NCI-H2227 (cell line): ENCODE results near the gene TRAM2.

Experiments used
- DNase-seq: peaks from one replicate; lab custom pipeline; 2025; ENCODE audit not compliant: unreplicated experiment; lab: John Stamatoyannopoulos, UW

Gene TRAM2, protein sequence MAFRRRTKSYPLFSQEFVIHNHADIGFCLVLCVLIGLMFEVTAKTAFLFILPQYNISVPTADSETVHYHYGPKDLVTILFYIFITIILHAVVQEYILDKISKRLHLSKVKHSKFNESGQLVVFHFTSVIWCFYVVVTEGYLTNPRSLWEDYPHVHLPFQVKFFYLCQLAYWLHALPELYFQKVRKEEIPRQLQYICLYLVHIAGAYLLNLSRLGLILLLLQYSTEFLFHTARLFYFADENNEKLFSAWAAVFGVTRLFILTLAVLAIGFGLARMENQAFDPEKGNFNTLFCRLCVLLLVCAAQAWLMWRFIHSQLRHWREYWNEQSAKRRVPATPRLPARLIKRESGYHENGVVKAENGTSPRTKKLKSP

GRCh38 chr6:52577022-52577777 is at the start of gene TRAM2:
Gene TRAM2, minus strand, starts transcription at chr6:52577060. Its CDS starts 145 bp downstream, at chr6:52576915.
- peak; percentile 88 for DNase-seq

GRCh38 chr6:52622810-52623209 is 46.0 kb upstream of the TRAM2 start:
- no peak for DNase-seq

DNA sequence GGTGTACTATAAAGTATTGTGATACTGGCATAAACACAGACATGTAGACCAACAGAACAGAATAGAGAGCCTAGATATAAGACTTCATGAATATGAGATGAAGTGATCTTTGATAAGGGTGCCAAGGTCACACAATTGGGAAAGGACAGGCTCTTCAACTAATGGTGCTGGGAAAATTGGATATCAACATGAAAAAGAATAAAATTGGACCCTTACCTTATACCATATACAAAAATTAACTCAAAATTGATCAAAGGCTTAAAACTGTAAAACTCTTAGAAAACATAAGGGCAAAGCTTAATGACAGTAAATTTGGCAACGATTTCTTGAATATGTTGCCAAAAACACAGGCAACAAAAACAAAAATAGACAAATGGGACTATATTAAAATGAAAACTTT is 44.8 kb upstream of the TRAM2 start:
- DNase-seq, result no peak

DNA sequence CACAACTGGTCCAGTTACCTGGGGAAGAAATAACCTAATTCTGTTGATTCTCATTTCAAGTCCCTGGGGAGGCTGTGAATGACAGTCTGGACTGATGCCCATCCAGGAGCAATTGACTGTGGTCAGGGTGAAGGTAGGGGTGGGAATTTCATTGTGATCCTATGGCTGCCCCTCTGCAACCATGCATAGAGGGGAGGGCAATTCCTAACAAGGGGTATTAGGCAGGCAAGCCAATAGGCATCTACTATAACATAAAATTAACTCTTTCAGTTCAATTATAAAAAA is 44.0 kb upstream of the TRAM2 start:
- no peak for DNase-seq

- DNase-seq, result no peak
Measured at GRCh38 chr6:52620055-52620905, 43.4 kb upstream of the TRAM2 start.

DNA sequence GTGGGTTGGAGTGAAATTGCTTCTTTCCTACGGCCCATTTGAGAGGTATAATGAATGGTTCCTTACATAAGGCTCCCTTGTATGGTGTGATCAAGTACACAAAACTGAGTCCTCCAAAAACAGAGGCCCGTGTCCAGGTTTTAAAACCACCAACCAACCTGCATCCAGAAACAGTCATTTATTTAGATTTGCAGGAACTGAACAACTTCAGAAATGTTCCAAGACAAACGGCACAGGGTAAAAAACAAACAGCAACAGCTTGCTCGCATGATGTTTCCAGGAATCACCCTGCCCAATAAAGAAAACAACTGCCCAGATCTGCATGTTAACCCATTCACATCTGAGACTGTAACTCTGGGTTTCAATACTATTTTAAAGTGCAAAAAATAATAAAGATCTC is 40.2 kb upstream of the TRAM2 start:
- DNase-seq, result no peak

DNA sequence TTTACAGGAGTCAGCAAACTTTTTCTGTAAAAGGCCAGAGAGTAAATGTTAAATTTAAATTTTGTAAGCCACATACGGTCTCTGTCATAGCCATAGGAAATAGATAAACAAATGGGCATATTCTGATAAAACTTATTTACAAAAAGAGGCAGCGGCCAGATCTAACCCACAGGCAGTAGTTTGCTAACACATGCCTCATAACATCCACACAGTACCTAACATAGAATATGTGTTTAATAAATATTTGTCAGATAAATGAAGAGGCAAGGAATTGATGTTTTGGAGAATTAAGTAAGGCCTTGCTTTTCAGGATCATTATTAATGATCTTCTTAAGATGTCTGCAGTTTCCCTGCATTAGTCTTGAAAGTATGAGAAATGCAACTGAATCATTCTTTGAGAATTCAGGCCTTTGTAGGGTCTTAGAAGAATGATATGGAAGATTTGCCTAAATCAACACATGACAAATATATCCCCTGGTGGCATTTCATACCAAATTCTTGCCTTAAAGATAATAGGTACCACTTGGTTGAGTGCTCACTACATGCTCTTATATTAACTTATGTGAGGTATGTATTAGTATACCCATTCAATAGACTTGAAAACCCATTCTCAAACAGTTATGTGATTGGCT is 39.3 kb upstream of the TRAM2 start:
- no peak for DNase-seq

- no peak for DNase-seq
Measured at GRCh38 chr6:52612336-52613054, 35.6 kb upstream of the TRAM2 start.

- DNase-seq, result no peak
Measured at GRCh38 chr6:52611833-52612232, 35.0 kb upstream of the TRAM2 start.

DNA sequence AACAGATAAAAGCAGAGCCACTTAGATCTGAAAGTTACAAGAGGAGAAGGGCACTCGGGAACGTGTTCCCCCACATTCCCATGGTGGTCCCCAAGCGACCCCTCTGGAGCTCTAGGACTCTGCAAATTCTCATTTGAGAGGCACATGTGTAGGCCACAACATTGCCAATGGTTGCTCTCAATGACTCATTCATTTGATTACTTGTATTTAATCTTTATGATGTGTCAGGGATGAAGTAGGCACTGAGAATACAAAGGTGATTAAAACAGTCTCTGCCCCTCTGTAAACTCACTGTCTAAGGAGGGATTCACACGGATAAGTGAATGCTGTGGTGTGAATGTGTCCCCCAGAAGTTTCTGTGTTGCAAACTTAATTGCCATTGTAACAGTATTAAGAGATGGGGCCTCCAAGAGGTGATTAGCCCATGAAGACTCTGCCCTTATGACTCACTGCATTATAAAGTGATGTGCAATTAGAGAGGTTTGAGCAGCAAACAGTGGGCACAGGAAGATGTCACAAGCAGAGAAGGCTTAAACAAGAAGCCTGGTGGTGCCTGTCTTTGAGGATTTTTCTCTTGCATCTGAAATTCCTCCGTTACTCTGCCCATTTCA is 34.0 kb upstream of the TRAM2 start:
- DNase-seq, result no peak

- DNase-seq, result no peak
Measured at GRCh38 chr6:52610011-52610410, 33.2 kb upstream of the TRAM2 start.

DNA sequence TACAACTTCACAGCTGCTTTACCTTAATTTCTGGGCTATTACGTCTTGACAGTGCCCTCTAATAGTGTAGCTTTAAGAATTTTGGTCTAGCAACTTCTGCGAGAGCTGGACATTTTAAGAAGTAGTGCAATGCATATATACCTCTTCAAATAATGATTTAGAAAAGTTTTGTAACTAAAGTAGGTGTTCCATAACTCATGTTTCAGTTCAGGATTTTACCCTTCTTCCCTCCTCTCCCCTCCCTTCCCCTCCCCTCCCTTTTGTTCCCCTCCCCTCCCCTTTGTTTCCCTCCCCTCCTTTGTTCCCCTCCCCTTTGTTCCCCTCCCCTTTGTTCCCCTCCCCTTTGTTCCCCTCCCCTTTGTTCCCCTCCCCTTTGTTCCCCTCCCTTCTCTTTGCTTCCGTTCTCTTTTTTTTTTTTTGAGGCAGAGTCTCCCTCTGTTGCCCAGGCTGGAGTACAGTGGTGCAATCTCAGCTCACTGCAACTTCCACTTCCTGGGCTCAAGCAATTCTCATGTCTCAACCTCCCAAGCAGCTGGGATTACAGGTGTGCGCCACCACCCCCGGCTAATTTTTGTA is 28.8 kb upstream of the TRAM2 start:
- DNase-seq, result no peak

DNA sequence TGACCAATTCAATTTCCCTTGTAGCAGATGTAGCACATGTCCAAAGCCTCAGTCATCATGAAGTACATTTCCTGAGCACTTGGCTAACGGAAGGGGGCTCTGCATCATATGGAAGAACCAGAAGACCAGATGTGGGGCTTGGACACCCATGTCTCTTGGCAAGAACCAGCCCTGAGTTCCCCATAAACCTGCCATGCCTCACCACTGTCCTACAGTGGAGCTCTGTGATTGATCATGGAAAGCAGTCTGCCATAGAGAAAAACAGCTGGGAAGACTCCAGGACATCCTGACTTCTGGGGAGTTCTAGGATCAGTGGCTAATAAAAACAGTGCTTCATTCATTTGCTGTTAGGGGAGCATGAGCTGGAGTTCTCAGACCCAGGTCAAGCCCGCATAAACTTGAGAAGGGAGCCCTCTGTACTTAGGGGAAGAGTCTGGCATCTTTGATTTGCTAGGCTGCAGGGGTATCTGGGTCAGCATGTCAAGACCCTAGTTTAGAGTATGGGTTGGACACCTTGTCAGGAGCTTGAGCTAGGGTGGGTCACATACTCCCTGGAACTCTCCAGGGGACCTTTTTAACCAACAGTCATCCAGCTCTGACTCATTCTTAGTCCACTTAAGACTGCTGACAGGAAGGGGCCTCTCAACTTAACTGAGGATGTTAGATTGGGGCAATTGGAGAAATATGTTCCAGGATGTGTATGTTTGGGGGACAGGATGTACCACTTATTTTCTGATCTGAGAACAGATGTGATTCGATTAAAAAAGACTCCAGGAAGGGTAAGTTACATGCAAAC is 26.3 kb upstream of the TRAM2 start:
- DNase-seq, result no peak

GRCh38 chr6:52598824-52599190 is 21.9 kb upstream of the TRAM2 start:
- no peak for DNase-seq

DNA sequence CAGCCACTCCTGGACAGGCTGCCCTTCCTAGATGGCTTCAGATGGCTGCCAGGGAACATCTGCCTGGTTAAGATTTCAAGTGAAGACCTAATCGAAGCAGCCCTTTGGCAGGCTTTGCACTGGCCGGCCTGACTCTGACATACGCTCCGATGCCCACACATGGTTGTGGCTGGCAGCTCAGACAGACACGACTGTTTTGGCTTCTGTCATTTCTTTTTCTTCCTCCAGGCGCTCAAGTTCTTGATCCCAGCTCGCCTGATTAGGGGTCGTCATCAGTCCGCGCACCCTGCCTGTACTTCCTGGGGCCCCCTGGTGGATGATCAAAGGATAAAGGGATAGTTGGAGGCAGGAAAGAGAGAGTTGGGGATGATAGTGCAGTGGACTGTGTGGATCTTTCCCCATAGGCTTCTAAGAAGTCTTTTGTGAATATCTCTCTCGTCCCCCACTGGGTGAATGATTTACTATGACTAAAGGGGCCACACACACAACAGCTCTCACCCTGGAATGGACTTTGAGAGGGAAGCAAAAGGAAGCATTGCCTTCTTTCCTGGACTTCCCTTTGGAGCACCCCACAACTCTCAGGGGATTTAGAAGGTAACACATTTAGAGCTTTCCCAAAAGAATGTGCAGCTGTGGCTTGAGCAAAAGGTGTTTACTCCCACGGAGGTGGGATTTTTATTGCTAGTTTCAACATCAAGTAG is 21.4 kb upstream of the TRAM2 start:
- peak; percentile 84 for DNase-seq

DNA sequence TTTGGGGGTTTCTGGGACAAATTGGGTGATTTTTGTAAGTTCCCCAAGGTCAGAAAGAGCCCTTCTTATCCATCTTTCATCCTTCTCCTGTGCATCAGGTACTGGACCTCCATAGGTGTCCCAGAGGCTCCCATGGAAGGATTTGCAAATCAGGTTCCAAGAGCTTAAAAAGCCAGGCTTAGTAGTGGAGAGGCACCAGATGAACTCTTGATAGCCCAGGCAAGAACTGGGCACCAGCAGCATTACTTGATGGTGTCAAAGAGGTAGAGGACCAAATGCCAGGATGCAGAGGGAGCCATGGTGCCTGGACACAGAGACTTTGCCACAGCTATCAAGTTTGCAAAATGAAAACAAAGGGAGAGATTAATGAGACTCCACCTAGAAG is 20.9 kb upstream of the TRAM2 start:
- DNase-seq, result no peak

- DNase-seq, result no peak
Measured at GRCh38 chr6:52596371-52597028, 19.6 kb upstream of the TRAM2 start.

GRCh38 chr6:52595796-52596130 is 18.9 kb upstream of the TRAM2 start:
- no peak for DNase-seq
